ENCODE measurements around the gene SLC33A1. TPM values are rescaled to one million over a fixed set of nuclear protein-coding genes. Genes with fewer than 3 reads are reported as not detected.
A peak's percentile ranks its signal among the peaks of the same experiment; 100 is the strongest.

Gene SLC33A1
- total RNA-seq, 1 donor from 2014 or later: 15.6 TPM

DNA sequence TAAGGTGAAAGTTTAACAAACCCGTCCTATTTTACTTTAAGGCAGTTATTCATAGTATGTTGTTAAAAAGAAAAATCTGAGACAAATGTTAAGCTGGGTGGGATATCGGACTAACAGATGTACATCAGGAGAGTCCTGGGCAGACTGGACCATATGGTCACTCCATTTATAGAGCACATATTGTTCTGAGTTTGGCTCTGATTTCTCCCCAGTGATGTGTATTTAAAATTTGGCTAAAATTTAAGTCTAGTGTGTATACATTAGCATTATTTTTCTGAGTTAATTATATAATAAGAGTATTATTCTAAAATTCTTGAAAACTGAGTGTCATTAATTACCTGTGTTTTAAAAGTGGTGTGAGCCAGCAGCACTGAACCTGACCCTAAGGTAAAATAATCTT, 22.3 kb upstream of the SLC33A1 start:
- DNase-seq (ENCODE audit: low spot score in 2 of 2): no peak
- Histone ChIP-seq H3K36me3 (no peaks in the 10 kb centered on the region), H3K9me3 (no peaks in the 10 kb centered on the region), H3K27me3 (no peaks in the 10 kb centered on the region), H3K4me1 (peaks cover 0 to 18% of the 10 kb centered on the region in 2 donors), H3K4me3 (no peak overlapping the region), H3K27ac (no peak overlapping the region)
- TF ChIP-seq CTCF (IDR thresholded peaks at IDR 0.05): no peak
- intact Hi-C loops (cut with DNase I): loop anchor here (10.0 kb wide), 1 partner anchor 1208 kb away; no protein-coding TSS in a partner anchor

DNA sequence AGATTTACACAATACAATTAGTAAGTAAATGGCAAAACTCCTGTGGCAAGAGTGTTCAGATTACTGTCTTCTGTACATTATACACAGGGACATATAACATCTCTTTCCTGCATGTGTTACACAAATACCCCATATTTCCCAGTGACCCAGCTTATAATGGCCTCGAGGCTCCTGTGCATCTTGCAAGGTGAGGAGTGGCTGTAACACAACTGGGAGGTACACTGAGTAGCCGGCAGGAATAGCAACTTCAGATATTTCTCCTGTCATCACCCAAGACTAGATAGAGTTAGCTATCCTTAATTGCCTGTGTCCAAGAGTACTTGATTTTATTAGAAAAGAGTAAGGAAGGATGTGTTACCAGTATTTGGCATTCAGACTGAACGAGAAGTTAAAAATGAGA, 21.8 kb upstream of the SLC33A1 start:
- peaks cover 0 to 18% of the 10 kb centered on the region in 2 donors for H3K4me1 ChIP-seq

GRCh38 chr3:155872904-155873646, 18.8 kb upstream of the SLC33A1 start:
- Histone ChIP-seq H3K4me3 (peak overlapping the region in 1 of 2 donors; percentile 90), H3K36me3 (no peaks in the 10 kb centered on the region), H3K4me1 (peaks cover 0 to 26% of the 10 kb centered on the region in 2 donors), H3K9me3 (no peaks in the 10 kb centered on the region), H3K27me3 (no peaks in the 10 kb centered on the region), H3K27ac (no peak overlapping the region)
- intact Hi-C loops (cut with DNase I): loop anchor here (5.0 to 10.0 kb wide), 2 partner anchors 799 to 1212 kb away; partner anchors contain the start of gene TIPARP
- DNase-seq (ENCODE audit: low spot score in 2 of 2): no peak
- no peak for TF ChIP-seq CTCF (IDR thresholded peaks at IDR 0.05)

More for the DNA sequence above, 21.8 kb upstream of the SLC33A1 start:
- intact Hi-C loops (cut with DNase I): loop anchor here (10.0 kb wide), 1 partner anchor 1209 kb away; no protein-coding TSS in a partner anchor
- DNase-seq (ENCODE audit: low spot score in 2 of 2): no peak
- no peak overlapping the region for H3K4me3 ChIP-seq
- no peak overlapping the region for H3K27ac ChIP-seq
- no peaks in the 10 kb centered on the region for H3K27me3 ChIP-seq
- no peaks in the 10 kb centered on the region for H3K9me3 ChIP-seq
- TF ChIP-seq CTCF (IDR thresholded peaks at IDR 0.05): no peak
- H3K36me3 ChIP-seq: no peaks in the 10 kb centered on the region

- intact Hi-C loops (cut with DNase I): loop anchor here (5.0 to 10.0 kb wide), 2 partner anchors 801 to 1213 kb away; partner anchors contain the start of gene TIPARP
- Histone ChIP-seq H3K36me3 (no peaks in the 10 kb centered on the region), H3K4me1 (peaks cover 0 to 26% of the 10 kb centered on the region in 2 donors), H3K4me3 (peak overlapping the region; percentile 77 to 90), H3K27me3 (no peaks in the 10 kb centered on the region), H3K27ac (peak overlapping the region; percentile 96 to 98), H3K9me3 (no peaks in the 10 kb centered on the region)
- DNase-seq (ENCODE audit: low spot score in 2 of 2): no peak
- no peak for TF ChIP-seq CTCF (IDR thresholded peaks at IDR 0.05)
Measured at GRCh38 chr3:155871746-155872158, 17.5 kb upstream of the SLC33A1 start.

- Histone ChIP-seq H3K4me3 (peak overlapping the region; percentile 77 to 90), H3K9me3 (no peaks in the 10 kb centered on the region), H3K36me3 (no peaks in the 10 kb centered on the region), H3K27ac (peak overlapping the region; percentile 96 to 98), H3K4me1 (peaks cover 0 to 26% of the 10 kb centered on the region in 2 donors), H3K27me3 (no peaks in the 10 kb centered on the region)
- no peak for TF ChIP-seq CTCF (IDR thresholded peaks at IDR 0.05)
- intact Hi-C loops (cut with DNase I): loop anchor here (1.0 to 10.0 kb wide), 4 partner anchors 17 to 1214 kb away; partner anchors contain the start of genes C3orf33, SLC33A1 and TIPARP
- DNase-seq (ENCODE audit: low spot score in 2 of 2): peak in 1 of 2 donors; percentile 81
Measured at GRCh38 chr3:155870945-155871745, 16.9 kb upstream of the SLC33A1 start.

Data from ascending aorta (tissue), 2 donors.